AG20443 (cell line): Measurements from ENCODE around the gene CD109.
"Not testable (repeated sequence)": the region's sequence is repeated elsewhere in the genome, so short reads cannot be mapped to it uniquely, and the experiment has no call there.

Experiments used
- DNase-seq: peaks from one replicate; pipeline ENCODE4 v3.0.0; 2012; ENCODE audit warnings: low spot score, mixed read lengths

The CD109 gene

DNA sequence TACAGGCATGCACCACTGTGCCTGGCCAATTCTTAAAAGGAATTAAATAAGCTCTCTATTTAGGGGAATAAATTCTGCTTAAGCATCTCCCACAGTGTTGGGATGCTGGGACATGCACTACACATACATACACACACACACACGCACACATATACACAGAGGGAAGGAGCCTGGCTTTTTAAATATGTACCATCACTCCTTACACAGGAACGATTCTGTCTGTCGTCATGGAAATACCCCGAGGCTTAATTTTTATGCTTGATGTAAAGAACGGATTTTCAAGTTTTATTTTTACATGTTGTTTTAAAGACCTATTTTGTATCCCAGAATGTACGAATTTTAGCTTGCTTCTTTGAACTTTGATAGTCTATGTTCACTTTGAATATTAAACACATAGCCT is 95.3 kb downstream of the CD109 start:
- DNase-seq, result no peak

DNA sequence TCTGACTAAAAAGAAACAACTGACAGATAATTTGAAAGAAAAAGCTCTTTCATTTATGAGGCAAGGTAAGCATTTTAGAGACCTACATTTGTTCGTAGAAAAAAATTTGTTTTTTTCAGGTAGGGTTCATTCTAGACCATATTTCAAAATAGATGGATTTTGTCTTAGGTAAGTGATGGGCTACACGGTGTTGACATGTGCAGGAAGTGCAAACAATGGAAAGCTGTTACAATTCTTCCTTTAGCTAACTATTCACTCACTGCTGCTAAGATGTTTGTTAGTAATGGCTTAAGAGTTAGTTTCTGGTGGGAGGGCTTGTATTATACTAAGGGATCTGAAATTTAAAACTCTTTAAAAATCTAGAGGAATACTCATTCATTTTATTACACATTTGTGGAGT is 96.7 kb downstream of the CD109 start:
- DNase-seq, result no peak

DNA sequence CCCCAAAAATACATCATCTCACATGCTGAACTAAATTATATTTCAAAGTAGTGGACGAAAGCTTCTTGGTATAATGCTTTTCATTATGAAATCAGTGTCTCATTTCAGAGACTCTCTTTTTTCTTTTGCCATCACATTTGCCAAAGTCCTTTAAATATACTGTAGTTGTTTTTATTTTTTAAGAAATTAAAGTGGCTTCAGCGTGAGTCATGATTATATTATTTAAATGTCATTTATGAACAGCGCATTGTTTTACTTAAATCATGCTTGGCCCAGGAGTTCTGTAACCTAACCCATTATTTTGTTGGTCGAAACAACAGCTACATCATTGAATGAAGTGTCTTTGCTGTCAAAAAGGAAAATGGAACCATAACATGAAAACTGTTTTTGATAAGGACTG is 100.9 kb downstream of the CD109 start:
- no peak for DNase-seq

GRCh38 chr6:73797861-73798260 is 101.9 kb downstream of the CD109 start:
- no peak for DNase-seq

GRCh38 chr6:73798592-73798991 is 102.6 kb downstream of the CD109 start:
- peak; percentile 87 for DNase-seq

GRCh38 chr6:73800997-73801396 is 105.0 kb downstream of the CD109 start:
- DNase-seq, result no peak

DNA sequence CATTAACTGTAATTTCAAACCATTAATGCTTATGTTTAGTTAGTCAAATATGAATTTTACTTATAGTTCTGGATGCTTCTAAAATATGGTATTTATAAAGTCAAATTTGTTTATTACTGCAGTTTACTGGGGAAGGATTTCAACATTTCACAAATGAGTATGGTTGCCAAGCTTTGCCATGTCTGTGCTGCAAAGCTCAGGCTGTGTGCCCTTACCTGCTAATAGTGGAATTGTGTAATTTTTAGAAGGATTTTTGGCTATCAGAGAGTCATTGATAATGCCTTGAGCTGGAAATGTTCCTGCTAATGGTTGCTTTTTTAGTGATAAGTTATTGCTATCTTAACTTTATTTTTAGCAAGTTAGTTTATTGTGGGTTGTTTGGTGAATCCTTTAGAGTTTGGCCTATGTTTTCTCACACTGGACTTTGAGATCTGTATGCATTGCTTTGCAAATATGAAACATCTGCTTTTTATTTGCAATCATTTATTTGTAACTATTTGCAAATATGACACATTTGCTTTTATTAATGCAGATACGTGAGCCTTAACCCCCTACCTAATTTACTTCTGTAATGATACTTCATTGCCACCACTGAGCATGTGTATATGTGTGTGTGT is 105.8 kb downstream of the CD109 start:
- no peak for DNase-seq

DNA sequence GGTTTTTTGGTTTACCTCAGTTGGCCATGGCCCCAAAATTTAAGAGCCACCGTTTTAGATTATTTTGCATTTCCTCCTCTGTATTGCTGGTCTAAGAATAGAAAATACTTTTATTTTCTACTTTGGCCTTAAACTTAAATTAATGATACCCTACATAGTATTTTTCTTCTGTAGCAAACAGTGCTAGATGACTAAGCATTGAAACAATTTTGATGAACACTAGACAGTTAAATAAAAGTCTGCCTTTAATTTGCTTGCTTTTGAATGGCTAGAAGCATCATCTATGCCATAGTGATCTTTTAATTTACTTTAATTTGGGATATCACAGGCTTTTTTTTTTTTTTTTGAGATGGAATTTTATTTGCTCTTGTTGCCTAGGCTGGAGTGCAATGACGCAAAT is 106.4 kb downstream of the CD109 start:
- no peak for DNase-seq

DNA sequence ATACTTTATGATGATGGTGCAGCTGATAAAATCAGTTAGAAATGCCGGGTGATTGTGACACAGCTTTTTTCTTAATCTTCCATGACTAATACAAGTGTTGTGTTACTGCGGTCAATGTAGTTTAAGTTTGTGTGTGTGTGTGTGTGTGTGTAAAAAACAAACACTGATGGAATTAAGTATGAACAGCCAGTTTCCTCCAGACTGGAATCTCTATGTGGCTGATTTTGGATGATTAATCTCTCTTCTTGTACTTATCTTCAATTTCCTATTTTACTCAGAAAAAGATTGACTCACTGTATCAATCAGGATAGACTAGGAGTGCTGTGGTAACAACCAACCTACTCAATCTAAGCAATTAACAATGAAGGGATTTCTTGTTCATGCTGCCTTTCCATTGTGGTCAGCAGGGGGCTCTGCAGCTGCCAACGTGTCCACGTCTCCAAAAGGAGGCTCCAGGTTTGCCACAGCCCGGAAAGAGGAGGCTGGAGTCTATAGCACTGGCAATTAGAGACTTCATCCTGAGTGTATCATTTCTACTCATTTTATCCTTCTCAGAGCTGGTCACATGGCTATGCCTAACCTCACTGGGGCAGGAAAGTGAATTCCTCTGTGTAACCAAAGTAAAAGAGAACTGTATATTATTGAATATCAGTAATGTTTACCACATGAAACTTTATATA is 107.7 kb downstream of the CD109 start:
- peak; percentile 67 for DNase-seq

DNA sequence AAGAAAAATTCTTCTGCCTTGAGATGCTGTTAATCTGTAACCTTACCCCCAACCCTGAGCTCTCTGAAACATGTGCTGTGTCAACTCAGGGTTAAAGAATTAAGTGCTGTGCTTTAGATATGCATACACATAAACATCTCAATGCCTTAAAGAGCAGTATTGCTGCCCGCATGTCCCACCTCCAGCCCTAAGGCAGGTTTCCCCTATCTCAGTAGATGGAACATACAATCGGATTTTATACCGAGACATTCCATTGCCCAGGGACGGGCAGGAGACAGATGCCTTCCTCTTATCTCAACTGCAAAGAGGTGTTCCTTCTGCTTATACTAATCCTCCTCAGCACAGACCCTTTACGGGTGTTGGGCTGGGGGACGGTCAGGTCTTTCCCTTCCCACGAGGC is 109.2 kb downstream of the CD109 start:
- DNase-seq, result not testable (repeated sequence)

DNA sequence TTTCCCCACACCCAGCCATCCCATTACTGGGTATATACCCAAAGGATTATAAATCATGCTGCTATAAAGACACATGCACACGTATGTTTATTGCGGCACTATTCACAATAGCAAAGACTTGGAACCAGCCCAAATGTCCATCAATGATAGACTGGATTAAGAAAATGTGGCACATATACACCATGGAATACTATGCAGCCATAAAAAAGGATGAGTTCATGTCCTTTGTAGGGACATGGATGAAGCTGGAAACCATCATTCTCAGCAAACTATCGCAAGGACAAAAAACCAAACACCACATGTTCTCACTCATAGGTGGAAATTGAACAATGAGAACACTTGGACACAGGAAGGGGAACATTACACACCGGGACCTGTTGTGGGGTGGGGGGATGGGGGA is 110.0 kb downstream of the CD109 start:
- not testable (repeated sequence) for DNase-seq

GRCh38 chr6:73811706-73812105 is 115.7 kb downstream of the CD109 start:
- DNase-seq, result no peak

DNA sequence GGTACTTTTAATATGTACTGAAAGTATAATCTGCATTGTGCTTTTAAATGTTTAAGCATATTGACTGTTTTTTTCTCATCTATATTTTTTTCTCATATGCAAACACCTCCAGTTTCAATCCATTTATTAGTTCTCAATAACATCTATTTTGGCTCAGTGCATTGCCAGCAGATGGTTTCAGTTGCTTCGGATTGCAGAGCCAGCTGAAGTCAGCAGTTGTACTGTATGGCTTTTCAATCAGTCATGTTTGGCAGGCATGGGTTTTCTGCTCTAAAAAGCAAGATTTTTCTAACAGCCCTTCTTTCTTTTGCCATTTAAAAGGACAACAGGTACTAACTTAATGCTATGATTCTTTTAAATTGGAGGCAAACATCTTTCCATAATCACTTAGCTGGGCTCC is 121.2 kb downstream of the CD109 start:
- DNase-seq, result no peak

DNA sequence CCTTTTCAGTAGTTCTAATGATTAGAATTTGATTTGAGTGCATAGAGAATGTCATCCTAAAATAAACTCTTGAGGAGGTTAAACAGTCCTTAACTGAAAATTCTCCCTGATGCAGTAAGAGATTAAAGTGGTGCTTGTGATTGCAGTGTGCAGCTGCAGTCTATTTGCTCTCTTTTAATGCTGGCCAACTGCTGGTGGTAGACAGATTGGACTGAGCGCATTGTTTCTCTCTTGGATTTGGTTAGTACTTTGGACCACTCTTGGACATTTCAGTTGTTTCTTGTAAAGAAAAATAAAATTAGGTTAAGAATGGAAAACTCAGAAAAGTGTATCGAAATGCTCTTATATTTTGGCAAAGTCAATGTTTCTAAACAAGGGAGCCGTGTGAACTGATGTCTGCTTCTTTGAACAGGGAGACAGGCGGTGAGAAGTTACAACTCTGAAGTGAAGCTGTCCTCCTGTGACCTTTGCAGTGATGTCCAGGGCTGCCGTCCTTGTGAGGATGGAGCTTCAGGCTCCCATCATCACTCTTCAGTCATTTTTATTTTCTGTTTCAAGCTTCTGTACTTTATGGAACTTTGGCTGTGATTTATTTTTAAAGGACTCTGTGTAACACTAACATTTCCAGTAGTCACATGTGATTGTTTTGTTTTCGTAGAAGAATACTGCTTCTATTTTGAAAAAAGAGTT is 127.2 kb downstream of the CD109 start:
- no peak for DNase-seq

DNA sequence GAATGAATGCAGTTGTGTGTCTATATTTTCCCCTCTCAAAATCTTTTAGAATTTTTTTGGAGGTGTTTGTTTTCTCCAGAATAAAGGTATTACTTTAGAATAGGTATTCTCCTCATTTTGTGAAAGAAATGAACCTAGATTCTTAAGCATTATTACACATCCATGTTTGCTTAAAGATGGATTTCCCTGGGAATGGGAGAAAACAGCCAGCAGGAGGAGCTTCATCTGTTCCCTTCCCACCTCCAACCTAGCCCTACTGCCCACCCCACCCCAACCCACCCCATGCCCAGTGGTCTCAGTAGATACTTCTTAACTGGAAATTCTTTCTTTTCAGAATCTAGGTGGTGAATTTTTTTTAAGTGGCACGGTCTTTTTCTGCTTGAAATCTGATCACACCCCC is 127.8 kb downstream of the CD109 start:
- DNase-seq, result no peak

- DNase-seq, result no peak
Observed at GRCh38 chr6:73826571-73826970, 130.6 kb downstream of the CD109 start.

DNA sequence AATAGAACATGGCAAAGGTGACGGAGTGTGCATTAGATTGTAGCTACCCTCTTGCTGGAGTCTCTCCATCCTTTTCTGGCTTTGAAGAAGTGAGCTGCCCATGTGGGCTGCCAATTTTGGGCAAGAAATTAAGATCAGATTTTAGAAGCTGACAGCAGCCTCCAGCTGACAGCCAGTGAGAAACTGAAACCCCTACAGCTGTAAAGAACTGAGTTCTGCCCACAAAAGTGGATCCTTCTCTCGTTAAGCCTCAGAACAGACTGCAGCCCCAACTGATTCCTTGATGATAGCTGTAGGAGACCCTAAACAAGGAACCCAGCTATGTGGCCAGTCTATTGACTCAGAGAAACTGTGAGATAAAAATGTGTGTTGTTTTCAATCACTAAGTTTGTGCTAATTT is 134.1 kb downstream of the CD109 start:
- DNase-seq, result no peak

DNA sequence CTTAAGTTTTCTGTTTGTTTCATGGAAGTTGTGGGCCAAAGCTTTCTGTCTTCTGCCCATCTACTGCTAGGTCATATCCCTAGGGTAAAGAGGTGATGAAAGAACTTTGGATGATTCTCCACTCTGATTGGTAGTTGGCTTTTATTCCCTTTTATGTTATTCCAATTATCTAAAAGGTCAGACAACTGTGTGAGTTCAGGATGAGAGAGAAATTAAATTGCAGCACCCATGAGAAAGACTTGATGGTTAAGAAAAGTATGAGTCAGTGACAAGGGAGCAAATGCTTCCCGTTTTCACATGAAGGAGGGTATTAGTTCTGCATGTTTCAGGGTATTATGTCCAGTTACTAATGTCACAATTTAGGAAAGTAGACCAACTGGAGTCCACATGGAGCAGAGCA is 136.3 kb downstream of the CD109 start:
- no peak for DNase-seq

DNA sequence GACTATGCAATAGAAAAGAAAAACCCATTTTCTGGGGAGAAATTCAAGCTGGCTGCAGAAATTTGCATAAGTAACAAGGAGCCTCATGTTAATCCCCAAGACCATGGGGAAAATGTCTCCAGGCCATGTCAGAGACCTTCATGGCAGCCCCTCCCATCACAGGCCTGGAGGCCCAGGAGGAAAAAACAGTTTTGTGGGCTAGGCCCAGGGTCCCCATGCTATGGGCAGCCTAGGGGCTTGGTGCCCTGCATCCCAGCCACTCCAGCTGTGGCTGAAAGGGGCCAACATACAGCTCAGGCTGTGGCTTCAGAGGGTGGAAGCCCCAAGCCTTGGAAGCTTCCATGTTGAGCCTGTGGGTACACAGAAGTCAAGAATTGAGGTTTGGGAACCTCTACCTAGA is 148.7 kb downstream of the CD109 start:
- not testable (repeated sequence) for DNase-seq

DNA sequence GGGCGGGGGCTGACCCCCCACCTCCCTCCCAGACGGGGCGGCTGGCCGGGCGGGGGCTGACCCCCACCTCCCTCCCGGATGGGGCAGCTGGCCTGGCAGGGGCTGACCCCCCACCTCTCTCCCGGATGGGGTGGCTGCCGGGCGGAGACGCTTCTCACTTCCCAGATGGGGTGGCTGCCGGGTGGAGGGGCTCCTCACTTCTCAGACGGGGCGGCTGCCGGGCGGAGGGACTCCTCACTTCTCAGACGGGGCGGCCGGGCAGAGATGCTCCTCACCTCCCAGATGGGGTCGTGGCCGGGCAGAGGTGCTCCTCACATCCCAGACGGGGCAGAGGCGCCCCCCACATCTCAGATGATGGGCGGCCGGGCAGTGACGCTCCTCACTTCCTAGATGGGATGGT is 155.0 kb downstream of the CD109 start:
- not testable (repeated sequence) for DNase-seq

GRCh38 chr6:73854998-73855718 is 159.2 kb downstream of the CD109 start:
- DNase-seq, result peak; percentile 29

GRCh38 chr6:73857341-73857890 is 161.4 kb downstream of the CD109 start:
- DNase-seq, result no peak

GRCh38 chr6:73858376-73858775 is 162.4 kb downstream of the CD109 start:
- no peak for DNase-seq
